Left ventricle myocardium inferior (tissue), 1 donor: ENCODE results near the gene SGCE. TPM values are rescaled to one million over a fixed set of nuclear protein-coding genes. Genes with fewer than 3 reads are reported as not detected.

Experiments
- DNase-seq: peaks from one replicate; pipeline ENCODE4 v3.0.0-alpha.2; 2020
- H3K27ac ChIP-seq: fragments of 200-600 bp; replicated peaks from 2 replicates; pipeline ENCODE4 v1.8.0; 2021
- H3K27me3 ChIP-seq: fragments of 200-600 bp; 2 replicates; pipeline ENCODE4 v1.8.0; 2021; ENCODE audit warnings: low read depth
- H3K36me3 ChIP-seq: fragments of 200-600 bp; 2 replicates; pipeline ENCODE4 v1.8.0; 2021
- H3K4me1 ChIP-seq: fragments of 200-600 bp; 2 replicates; pipeline ENCODE4 v1.8.0; 2021
- H3K4me3 ChIP-seq: fragments of 200-600 bp; 2 replicates; pipeline ENCODE4 v1.8.0; 2021; ENCODE audit warnings: mild to moderate bottlenecking, moderate library complexity
- H3K9me3 ChIP-seq: fragments of 200-600 bp; replicated peaks from 2 replicates; pipeline ENCODE4 v1.8.0; 2021
- intact Hi-C: fragments of 100-400 bp; cut with micrococcal nuclease; formaldehyde crosslinking; loops from one replicate; pipeline ENCODE4 v1.11.0; 2022
- total RNA-seq: library from RNA; stranded (reverse); fragmentation: NEBNext Ultra II Directional; extraction: Animal tissue kit (Norgen Biotek cat#: 25700); gene quantifications from one replicate; pipeline ENCODE4 v1.2.1, GENCODE V29; 2021
- TF ChIP-seq, protein P1 (sequence below): fragments of 200-600 bp; IDR thresholded peaks from 2 replicates; pipeline ENCODE4 v1.8.0; 2021; ENCODE audit warnings: antibody characterized with exemption, mild to moderate bottlenecking, borderline replicate concordance
- donor health status: DM: no; HTN: yes; CAD: no; lungs with severe emphysema.

SGCE gene
- total RNA-seq, 1 donor from 2014 or later, result 20.1 TPM

DNA sequence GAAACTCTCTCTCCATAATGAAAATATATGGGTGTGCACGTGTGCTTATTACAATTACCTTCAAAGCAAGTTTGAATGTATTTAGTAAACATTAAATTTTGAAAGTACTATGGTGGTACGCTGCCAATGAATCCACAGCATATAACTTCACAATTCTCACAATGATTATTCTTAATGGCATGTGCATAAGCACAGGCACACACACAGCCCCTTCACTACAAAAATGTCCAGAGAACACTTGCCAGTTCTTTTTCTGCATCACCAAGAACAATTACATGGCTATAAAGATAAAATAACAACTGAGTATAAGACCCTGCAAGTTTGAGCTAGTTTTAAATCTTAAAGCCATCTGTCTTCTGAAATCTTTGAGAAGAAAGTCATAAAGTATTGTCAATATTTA is 22.2 kb downstream of the SGCE start:
- intact Hi-C loops, result no loop called here
- H3K27ac ChIP-seq, result no peak overlapping the region
- DNase-seq, result no peak
- H3K9me3 ChIP-seq, result no peaks in the 10 kb centered on the region
- H3K36me3 ChIP-seq, result no peaks in the 10 kb centered on the region
- no peaks in the 10 kb centered on the region for H3K4me1 ChIP-seq
- no peaks in the 10 kb centered on the region for H3K27me3 ChIP-seq
- no peak overlapping the region for H3K4me3 ChIP-seq
- TF ChIP-seq, protein P1, sequence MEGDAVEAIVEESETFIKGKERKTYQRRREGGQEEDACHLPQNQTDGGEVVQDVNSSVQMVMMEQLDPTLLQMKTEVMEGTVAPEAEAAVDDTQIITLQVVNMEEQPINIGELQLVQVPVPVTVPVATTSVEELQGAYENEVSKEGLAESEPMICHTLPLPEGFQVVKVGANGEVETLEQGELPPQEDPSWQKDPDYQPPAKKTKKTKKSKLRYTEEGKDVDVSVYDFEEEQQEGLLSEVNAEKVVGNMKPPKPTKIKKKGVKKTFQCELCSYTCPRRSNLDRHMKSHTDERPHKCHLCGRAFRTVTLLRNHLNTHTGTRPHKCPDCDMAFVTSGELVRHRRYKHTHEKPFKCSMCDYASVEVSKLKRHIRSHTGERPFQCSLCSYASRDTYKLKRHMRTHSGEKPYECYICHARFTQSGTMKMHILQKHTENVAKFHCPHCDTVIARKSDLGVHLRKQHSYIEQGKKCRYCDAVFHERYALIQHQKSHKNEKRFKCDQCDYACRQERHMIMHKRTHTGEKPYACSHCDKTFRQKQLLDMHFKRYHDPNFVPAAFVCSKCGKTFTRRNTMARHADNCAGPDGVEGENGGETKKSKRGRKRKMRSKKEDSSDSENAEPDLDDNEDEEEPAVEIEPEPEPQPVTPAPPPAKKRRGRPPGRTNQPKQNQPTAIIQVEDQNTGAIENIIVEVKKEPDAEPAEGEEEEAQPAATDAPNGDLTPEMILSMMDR, result no peak

- no peak for DNase-seq
- TF ChIP-seq, protein P1, result no peak
- no peaks in the 10 kb centered on the region for H3K36me3 ChIP-seq
- no peaks in the 10 kb centered on the region for H3K27me3 ChIP-seq
- H3K9me3 ChIP-seq, result no peaks in the 10 kb centered on the region
- H3K4me3 ChIP-seq, result no peak overlapping the region
- no peak overlapping the region for H3K27ac ChIP-seq
- H3K4me1 ChIP-seq, result no peaks in the 10 kb centered on the region
- intact Hi-C loops, result no loop called here
Measured at GRCh38 chr7:94633014-94633341, 23.0 kb downstream of the SGCE start.

GRCh38 chr7:94632338-94633013 is 23.5 kb downstream of the SGCE start:
- no peaks in the 10 kb centered on the region for H3K9me3 ChIP-seq
- H3K27ac ChIP-seq, result no peak overlapping the region
- no peak overlapping the region for H3K4me3 ChIP-seq
- no peaks in the 10 kb centered on the region for H3K36me3 ChIP-seq
- DNase-seq, result no peak
- TF ChIP-seq, protein P1, result no peak
- no peaks in the 10 kb centered on the region for H3K4me1 ChIP-seq
- intact Hi-C loops, result no loop called here
- no peaks in the 10 kb centered on the region for H3K27me3 ChIP-seq

GRCh38 chr7:94630855-94631254 is 25.1 kb downstream of the SGCE start:
- intact Hi-C loops, result no loop called here

GRCh38 chr7:94623820-94624219 is 32.1 kb downstream of the SGCE start:
- no peak overlapping the region for H3K27ac ChIP-seq
- peaks cover 17% of the 10 kb centered on the region for H3K4me1 ChIP-seq
- H3K27me3 ChIP-seq, result no peaks in the 10 kb centered on the region
- intact Hi-C loops, result no loop called here
- no peak overlapping the region for H3K4me3 ChIP-seq
- DNase-seq, result no peak
- TF ChIP-seq, protein P1, result no peak
- H3K36me3 ChIP-seq, result no peaks in the 10 kb centered on the region
- no peaks in the 10 kb centered on the region for H3K9me3 ChIP-seq

More at GRCh38 chr7:94630855-94631254, 25.1 kb downstream of the SGCE start:
- TF ChIP-seq, protein P1, result no peak
- DNase-seq, result no peak
- no peak overlapping the region for H3K4me3 ChIP-seq
- H3K27ac ChIP-seq, result no peak overlapping the region
- no peaks in the 10 kb centered on the region for H3K9me3 ChIP-seq
- H3K4me1 ChIP-seq, result no peaks in the 10 kb centered on the region
- H3K36me3 ChIP-seq, result no peaks in the 10 kb centered on the region
- no peaks in the 10 kb centered on the region for H3K27me3 ChIP-seq
